HepG2 (cell line): ENCODE measurements around the gene RASA3. TPM values are rescaled to one million over a fixed set of nuclear protein-coding genes. Genes with fewer than 3 reads are reported as not detected.

ENCODE experiments used
- ATAC-seq: fragments of 200-7000 bp; cut with Tn5 transposase; 3 replicates; pipeline ENCODE4 v1.9.1; 2020; ENCODE audit warnings: mild to moderate bottlenecking, moderate library complexity
- BruUV-seq: library from RNA; stranded (reverse); fragments of 400-500 nt; replicated peaks from 2 replicates; lab custom pipeline; 2021; lab: Mats Ljungman, UMichigan
- CTCF ChIA-PET: fragments of 300-600 bp; formaldehyde crosslinking; extraction: SDS; loops from one replicate; lab custom pipeline; 2021; ENCODE audit warnings: low total read pairs, inconsistent platforms, low intra/inter-chr PET ratio; lab: Yijun Ruan, JAX
- POLR2A ChIA-PET: fragments of 350-600 bp; sonication (Branson Sonifier 250); formaldehyde crosslinking; loops from one replicate; lab custom pipeline; 2020; ENCODE audit warnings: antibody characterized with exemption, inconsistent platforms; lab: Yijun Ruan, JAX
- DNase-seq: peaks from one replicate; pipeline ENCODE4 v3.0.0-alpha.2; 2015; ENCODE audit warnings: low spot score
- FAIRE-seq: peaks from 3 replicates; lab custom pipeline; 2011; peaks lifted over from hg19 to GRCh38; lab: Jason Lieb, UNC
- H2AFZ ChIP-seq: one replicate; pipeline ENCODE4 v1.6.1; 2011; ENCODE audit warnings: low read length, inconsistent platforms
- H3K27ac ChIP-seq: fragments of 300-600 bp; 3 replicates; pipeline ENCODE4 v1.8.0; 2011; ENCODE audit warnings: mixed run types, mild to moderate bottlenecking, mixed read lengths, low read length, inconsistent platforms; ENCODE audit not compliant: insufficient read depth; ENCODE audit errors: extremely low read length
- H3K27me3 ChIP-seq, 2 experiments: fragments of 200-600 bp in 1 of 2; 2 replicates in 1 of 2; 3 replicates in 1 of 2; pipeline versions ENCODE4 v1.6.0 to v1.8.0; 2011; ENCODE audit warnings: low read length in 2 of 2, mild to moderate bottlenecking in 2 of 2, moderate library complexity in 2 of 2, inconsistent platforms in 1 of 2; ENCODE audit not compliant: insufficient read depth in 2 of 2, control insufficient read depth in 1 of 2
- H3K36me3 ChIP-seq, 2 experiments: fragments of 200-600 bp in 1 of 2; replicated peaks in 1 of 2; 2 replicates in 1 of 2; 3 replicates in 1 of 2; pipeline versions ENCODE4 v1.5.1 to v1.8.0; 2011; ENCODE audit warnings: low read length in 2 of 2, inconsistent platforms in 1 of 2; ENCODE audit not compliant: insufficient read depth in 2 of 2, control insufficient read depth in 1 of 2
- H3K4me1 ChIP-seq: 2 replicates; pipeline ENCODE4 v1.5.1; 2012; ENCODE audit warnings: low read length, inconsistent platforms; ENCODE audit not compliant: insufficient read depth
- H3K4me2 ChIP-seq: 2 replicates; pipeline ENCODE4 v1.6.0; 2011; ENCODE audit warnings: low read depth, low read length, inconsistent platforms
- H3K4me3 ChIP-seq, 3 experiments: fragments of 200-600 bp in 1 of 3; sonication (generic), shearing (Covaris generic) in 1 of 3; replicated peaks in 1 of 3; 2 replicates each; pipeline ENCODE4 v1.5.1; 2011 to 2016; ENCODE audit warnings: low read length in 3 of 3, inconsistent platforms in 2 of 3, low read depth in 2 of 3, mild to moderate bottlenecking in 2 of 3, control low read depth in 1 of 3, mixed read lengths in 1 of 3; ENCODE audit not compliant: insufficient read depth in 1 of 3
- H3K79me2 ChIP-seq: one replicate; pipeline ENCODE4 v1.6.1; 2011; ENCODE audit warnings: low read length, inconsistent platforms; ENCODE audit not compliant: insufficient read depth
- H3K9ac ChIP-seq: 2 replicates; pipeline ENCODE4 v1.6.0; 2011; ENCODE audit warnings: mild to moderate bottlenecking, low read depth, low read length, inconsistent platforms; ENCODE audit not compliant: insufficient read depth
- H3K9me3 ChIP-seq: 2 replicates; pipeline ENCODE4 v1.5.1; 2012; ENCODE audit warnings: mild to moderate bottlenecking, low read length
- H4K20me1 ChIP-seq: 2 replicates; pipeline ENCODE4 v1.6.0; 2011; ENCODE audit warnings: inconsistent platforms, mild to moderate bottlenecking, low read length, moderate library complexity; ENCODE audit not compliant: insufficient read depth
- FOXM1 ChIP-seq: sonication (generic); formaldehyde crosslinking; IDR thresholded peaks from 2 replicates; pipeline ENCODE4 v1.5.0; 2020; ENCODE audit warnings: missing genetic modification reagents
- GZF1 ChIP-seq: sonication (generic); formaldehyde crosslinking; IDR thresholded peaks from 2 replicates; pipeline ENCODE4 v1.5.1; 2020; ENCODE audit warnings: mild to moderate bottlenecking, missing genetic modification reagents
- KDM5A ChIP-seq: fragments of 200-600 bp; sonication (generic); IDR thresholded peaks from 2 replicates; pipeline ENCODE4 v1.7.0; 2018; ENCODE audit warnings: antibody characterized with exemption, mild to moderate bottlenecking, low read length, borderline replicate concordance
- MAFG ChIP-seq: sonication (generic); formaldehyde crosslinking; IDR thresholded peaks from 2 replicates; pipeline ENCODE4 v1.5.1; 2020; ENCODE audit warnings: mild to moderate bottlenecking, missing genetic modification reagents
- MZF1 ChIP-seq: sonication (generic); formaldehyde crosslinking; IDR thresholded peaks from 2 replicates; pipeline ENCODE4 v1.8.1; 2023; ENCODE audit warnings: mild to moderate bottlenecking, missing genetic modification reagents, borderline replicate concordance
- RORA ChIP-seq: sonication (generic); formaldehyde crosslinking; IDR thresholded peaks from 2 replicates; pipeline ENCODE4 v1.5.0; 2020; ENCODE audit warnings: mild to moderate bottlenecking, missing genetic modification reagents, moderate library complexity
- ZNF230 ChIP-seq: sonication (generic); formaldehyde crosslinking; IDR thresholded peaks from 2 replicates; pipeline ENCODE4 v1.4.0; 2020; ENCODE audit warnings: mild to moderate bottlenecking, missing genetic modification reagents
- ZNF577 ChIP-seq: sonication (generic); formaldehyde crosslinking; IDR thresholded peaks from 2 replicates; pipeline ENCODE4 v1.4.0; 2020; ENCODE audit warnings: mild to moderate bottlenecking, low read depth, missing genetic modification reagents, borderline replicate concordance
- ZNF644 ChIP-seq: IDR thresholded peaks from 2 replicates; pipeline ENCODE4 v1.6.1; 2016; ENCODE audit warnings: low read depth
- ZNF746 ChIP-seq: sonication (generic); formaldehyde crosslinking; IDR thresholded peaks from 2 replicates; pipeline ENCODE4 v1.8.0; 2022; ENCODE audit warnings: mild to moderate bottlenecking, missing genetic modification reagents
- ZNF775 ChIP-seq: sonication (generic); formaldehyde crosslinking; IDR thresholded peaks from 2 replicates; pipeline ENCODE4 v1.4.0; 2020; ENCODE audit warnings: missing genetic modification reagents, mild to moderate bottlenecking, moderate library complexity, borderline replicate concordance
- WGBS: methylation state at CpG from one replicate; pipeline ENCODE4 v1.1.6; 2017; ENCODE audit warnings: low lambda C conversion rate; 5-methylcytosine and 5-hydroxymethylcytosine counted together
- in situ Hi-C: cut with HindIII; loops from 2 replicates; pipeline ENCODE4 v1.10.0; 2017; ENCODE audit warnings: low pct_unique_long_range_greater_than_20kb; ENCODE audit not compliant: extremely low pct_ligation_motif_present
- intact Hi-C: fragments of 100-400 bp; cut with micrococcal nuclease; formaldehyde crosslinking; loops from one replicate; pipeline ENCODE4 v1.10.0; 2022; ENCODE audit not compliant: unreplicated experiment
- polyA plus RNA-seq, 8 experiments: library from polyadenylated mRNA; depleted of rRNA in 3 of 8; stranded (reverse) in 7 of 8; unstranded in 1 of 8; fragments of >200 nt; fragmentation: Illumina TruSeq in 4 of 8; extraction: Trizol in 4 of 8; gene quantifications; 2 replicates each; pipeline versions ENCODE4 v1.2.1 to v1.2.3, GENCODE V29; 2011 to 2016; ENCODE audit warnings: low read depth in 4 of 8, missing spikeins in 1 of 8, mixed read lengths in 1 of 8; ENCODE audit not compliant: insufficient read depth in 1 of 8
- total RNA-seq, 5 experiments: library from RNA; depleted of rRNA; stranded (reverse); fragments of >200 nt; fragmentation: Illumina TruSeq; extraction: Trizol; gene quantifications; 2 replicates each; pipeline ENCODE4 v1.2.3, GENCODE V29; 2016; ENCODE audit warnings: low read depth in 1 of 5

The RASA3 gene
- total and polyA plus RNA-seq, 2 of the 13 experiments (the other 11 are each of a cell fraction or from before 2014, with no cell fraction given) = 0.05 TPM; not detected in 1

DNA sequence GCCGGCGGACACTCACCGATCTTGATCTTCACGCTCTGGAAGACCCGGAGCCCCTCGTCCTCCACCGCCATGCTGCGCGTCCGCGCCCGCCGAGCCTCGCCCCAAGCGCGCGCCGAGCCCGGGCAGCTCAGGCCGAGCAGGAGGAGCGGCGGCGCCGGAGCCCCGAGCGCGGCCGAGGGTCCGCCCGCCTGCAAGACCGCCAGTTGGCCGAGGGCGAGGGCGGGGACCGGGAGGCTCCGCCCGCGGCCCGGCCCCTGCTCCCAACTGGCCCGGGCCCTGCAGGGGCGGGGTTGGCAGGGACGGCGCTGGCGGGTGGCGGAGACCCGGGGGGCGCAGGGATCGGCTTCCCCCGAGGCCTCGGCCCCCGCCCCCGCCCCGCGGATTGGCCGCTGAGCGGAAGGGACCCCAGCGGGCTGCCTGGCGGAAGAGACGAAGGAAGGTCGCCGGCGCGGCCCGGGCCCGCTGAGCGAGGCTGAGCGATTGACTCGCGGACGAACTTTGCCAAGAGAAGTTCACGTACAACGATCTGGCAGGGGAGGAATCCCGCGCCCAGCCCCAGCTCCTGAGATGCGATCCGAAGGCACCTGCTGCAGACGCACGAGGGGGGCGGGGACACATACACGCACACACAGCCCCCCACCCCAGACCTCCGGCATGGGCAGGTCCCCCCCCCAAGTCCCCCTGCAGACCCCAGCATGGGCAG, at the start of gene RASA3 (continued):
- no peak for TF ChIP-seq ZNF775 (CRISPR knock-in tag)
- TF ChIP-seq MZF1 (CRISPR knock-in tag) = no peak
- TF ChIP-seq ZNF230 (CRISPR knock-in tag) = no peak
- TF ChIP-seq ZNF577 (CRISPR knock-in tag) = no peak
- no peak for TF ChIP-seq ZNF746 (CRISPR knock-in tag)
- no peak for TF ChIP-seq RORA (CRISPR knock-in tag)

GRCh38 chr13:114179087-114179658, 46.8 kb upstream of the RASA3 start, which contains the start of gene CFAP97D2:
Gene CFAP97D2 (plus strand): TSS chr13:114179257. CDS start chr13:114179331, 74 bp downstream.
- CTCF ChIA-PET = no interaction called here
- H3K27ac ChIP-seq = no peak within 1 kb of the TSS
- no peaks in the 10 kb centered on the region for H3K4me1 ChIP-seq
- no TSS peak for BruUV-seq
- no peaks in the 10 kb centered on the region for H4K20me1 ChIP-seq
- in situ Hi-C loops = no loop called here
- H3K9ac ChIP-seq = no peak within 1 kb of the TSS
- POLR2A ChIA-PET = no interaction called here
- no peaks in the 10 kb centered on the region for H3K36me3 ChIP-seq
- no peak for FAIRE-seq
- no peak within 1 kb of the TSS for H3K4me2 ChIP-seq
- H3K27me3 ChIP-seq = peaks cover 2 to 39% of the 10 kb centered on the region in 2 experiments; a peak in 4 of 5 replicates
- TF ChIP-seq ZNF644 (CRISPR knock-in tag) (no peak), GZF1 (no peak), FOXM1 (no peak), ZNF746 (CRISPR knock-in tag) (no peak), KDM5A (no peak), MAFG (CRISPR knock-in tag) (no peak)
- no peaks in the 10 kb centered on the region for H3K79me2 ChIP-seq
- H2AFZ ChIP-seq = no peak within 1 kb of the TSS
- ATAC-seq = no peak
- no peak for DNase-seq
- WGBS = 15% methylated on average over 10 of the region's 13 CpGs
- H3K9me3 ChIP-seq = no peaks in the 10 kb centered on the region; the same call in 1 of the 2 replicates
- intact Hi-C loops = no loop called here
- no peak within 1 kb of the TSS for H3K4me3 ChIP-seq
